Uterus (tissue), 4 donors: ENCODE results near the gene ERCC3. TPM values are rescaled to one million over a fixed set of nuclear protein-coding genes. Genes with fewer than 3 reads are reported as not detected.

Source experiments
- DNase-seq, 2 donors: peaks; one replicate each; pipeline ENCODE4 v3.0.0-alpha.2; 2019 to 2020
- H3K27ac ChIP-seq, 2 donors: fragments of 200-600 bp; sonication (generic); 1 replicate in 1 of 2; 2 replicates in 1 of 2; pipeline ENCODE4 v1.5.1; 2016 to 2018
- H3K27me3 ChIP-seq, 2 donors: fragments of 200-600 bp; sonication (generic); one replicate each; pipeline ENCODE4 v1.5.1; 2018 to 2019; ENCODE audit warnings: control low read depth in 1 of 2
- H3K36me3 ChIP-seq, 2 donors: fragments of 200-600 bp; sonication (generic); one replicate each; pipeline ENCODE4 v1.5.1; 2019; ENCODE audit warnings: control low read depth in 1 of 2
- H3K4me1 ChIP-seq, 2 donors: fragments of 200-600 bp; sonication (generic); one replicate each; pipeline ENCODE4 v1.5.1; 2018 to 2019; ENCODE audit warnings: control low read depth in 1 of 2
- H3K4me3 ChIP-seq, 2 donors: fragments of 200-600 bp; sonication (generic); 1 replicate in 1 of 2; 2 replicates in 1 of 2; pipeline ENCODE4 v1.5.1; 2018 to 2019; ENCODE audit warnings: mild to moderate bottlenecking in 1 of 2
- H3K9me3 ChIP-seq, 2 donors: fragments of 200-600 bp; sonication (generic); one replicate each; pipeline ENCODE4 v1.5.1; 2019; ENCODE audit warnings: control low read depth in 1 of 2
- CTCF ChIP-seq, 4 experiments: fragments of 200-600 bp in 2 of 4; fragments of 450-650 bp in 2 of 4; sonication (generic) in 2 of 4; IDR thresholded peaks; one replicate each; pipeline ENCODE4 v1.5.1; 2016 to 2019; ENCODE audit warnings: antibody characterized with exemption in 4 of 4, mild to moderate bottlenecking in 2 of 4, moderate library complexity in 1 of 4
- POLR2A ChIP-seq, 2 donors: fragments of 450-650 bp; IDR thresholded peaks; one replicate each; pipeline ENCODE4 v1.6.1; 2016; ENCODE audit warnings: antibody characterized with exemption in 2 of 2, mild to moderate bottlenecking in 1 of 2, moderate library complexity in 1 of 2
- intact Hi-C: fragments of 100-400 bp; cut with DNase I; formaldehyde crosslinking; loops from one replicate; pipeline ENCODE4 v1.15.1; 2023; ENCODE audit warnings: low total_unique reads
- total RNA-seq, 4 donors: library from RNA; depleted of rRNA in 3 of 4; stranded (reverse); fragments of >200 nt in 3 of 4; gene quantifications; one replicate each; pipeline versions ENCODE4 v1.1.0 to v1.2.4, GENCODE V29; 2014 to 2023
- donor health status: DM: yes; HTN: yes; CAD: no.

Gene ERCC3
- total RNA-seq, 4 donors from 2014 or later, result 47.6 to 153 (median 57.5) TPM

DNA sequence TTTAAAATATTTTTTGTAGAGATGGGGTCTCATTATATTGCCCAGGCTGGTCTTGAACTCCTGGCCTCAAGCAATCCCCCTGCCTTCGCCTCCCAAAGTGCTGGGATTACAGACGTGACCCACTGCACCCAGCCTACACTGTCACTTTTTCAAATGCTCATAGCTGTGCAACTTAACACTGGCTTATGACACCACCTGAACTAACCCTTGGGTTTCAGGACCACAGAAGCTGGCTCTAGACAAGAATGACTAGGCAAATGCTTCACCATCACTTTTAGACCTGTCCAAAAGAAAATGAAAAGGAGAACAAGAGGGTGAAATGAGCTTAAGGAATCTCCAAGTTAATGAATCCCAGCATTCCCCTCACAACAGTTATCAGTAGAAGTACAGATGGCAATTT lies 13.3 kb downstream of the ERCC3 start:
- H3K4me1 ChIP-seq, result no peaks in the 10 kb centered on the region
- TF ChIP-seq POLR2A (IDR thresholded peaks at IDR 0.05), result no peak
- no peak for TF ChIP-seq CTCF (IDR thresholded peaks at IDR 0.05)
- H3K4me3 ChIP-seq, result no peak overlapping the region
- H3K9me3 ChIP-seq, result no peaks in the 10 kb centered on the region
- no peaks in the 10 kb centered on the region for H3K27me3 ChIP-seq
- intact Hi-C loops, result no loop called here
- DNase-seq, result no peak
- no peaks in the 10 kb centered on the region for H3K36me3 ChIP-seq
- no peak overlapping the region for H3K27ac ChIP-seq

- no peak overlapping the region for H3K27ac ChIP-seq
- intact Hi-C loops, result no loop called here
- no peak overlapping the region for H3K4me3 ChIP-seq
- DNase-seq, result no peak
- H3K9me3 ChIP-seq, result no peaks in the 10 kb centered on the region
- H3K4me1 ChIP-seq, result no peaks in the 10 kb centered on the region
- H3K36me3 ChIP-seq, result no peaks in the 10 kb centered on the region
- no peak for TF ChIP-seq POLR2A (IDR thresholded peaks at IDR 0.05)
- H3K27me3 ChIP-seq, result no peaks in the 10 kb centered on the region
Observed at GRCh38 chr2:127279781-127280180, 14.2 kb downstream of the ERCC3 start.

DNA sequence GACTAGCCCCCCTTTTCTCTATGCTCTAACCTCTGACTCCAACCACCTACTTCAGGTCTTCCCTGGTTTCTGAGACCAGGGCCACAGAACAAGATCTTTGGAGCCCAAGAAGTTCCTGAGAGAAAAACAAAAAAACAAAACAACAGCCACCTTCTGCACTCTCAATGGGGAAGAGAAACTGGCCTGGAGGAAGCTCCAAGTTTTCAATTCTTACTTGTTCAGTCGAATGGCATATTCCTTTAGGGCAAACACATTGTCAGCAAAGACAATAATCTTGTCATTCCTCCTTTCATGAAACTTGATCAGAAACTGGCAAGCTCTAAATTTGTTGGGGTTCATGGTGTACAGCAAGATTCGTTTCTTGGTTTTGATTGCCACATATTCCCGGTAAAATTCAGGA lies 15.0 kb downstream of the ERCC3 start:
- Histone ChIP-seq H3K36me3 (no peaks in the 10 kb centered on the region), H3K27ac (no peak overlapping the region), H3K4me1 (no peaks in the 10 kb centered on the region), H3K9me3 (no peaks in the 10 kb centered on the region), H3K27me3 (no peaks in the 10 kb centered on the region), H3K4me3 (no peak overlapping the region)
- TF ChIP-seq POLR2A (IDR thresholded peaks at IDR 0.05), result no peak
- TF ChIP-seq CTCF (IDR thresholded peaks at IDR 0.05), result no peak
- intact Hi-C loops, result no loop called here
- no peak for DNase-seq

- Histone ChIP-seq H3K36me3 (no peaks in the 10 kb centered on the region), H3K4me3 (no peak overlapping the region), H3K4me1 (no peaks in the 10 kb centered on the region), H3K27ac (no peak overlapping the region), H3K27me3 (no peaks in the 10 kb centered on the region), H3K9me3 (no peaks in the 10 kb centered on the region)
- intact Hi-C loops, result no loop called here
- no peak for DNase-seq
- TF ChIP-seq POLR2A (IDR thresholded peaks at IDR 0.05) (no peak), CTCF (IDR thresholded peaks at IDR 0.05) (no peak)
Observed at GRCh38 chr2:127277028-127277427, 16.9 kb downstream of the ERCC3 start.

DNA sequence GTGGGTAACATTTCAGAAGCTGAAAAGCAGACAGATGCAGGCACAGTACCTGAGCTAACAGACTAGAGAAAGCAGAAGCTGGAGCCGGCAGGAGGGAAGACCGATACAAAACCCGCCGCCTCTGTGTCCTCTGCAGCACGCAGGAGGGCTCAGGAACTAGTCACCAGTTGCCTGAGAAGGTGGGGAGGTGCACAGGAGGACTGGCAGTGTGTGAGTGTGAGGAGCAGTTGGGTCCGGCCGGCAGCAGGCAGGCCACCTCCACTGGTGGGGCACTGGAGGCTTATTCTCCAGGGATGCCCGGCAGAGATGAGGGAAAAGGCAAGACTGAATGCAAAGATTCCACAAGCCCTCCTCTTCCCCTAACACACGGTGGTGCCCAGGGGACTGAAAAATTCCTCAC lies 18.2 kb downstream of the ERCC3 start:
- no peak overlapping the region for H3K4me3 ChIP-seq
- no peaks in the 10 kb centered on the region for H3K36me3 ChIP-seq
- no peak overlapping the region for H3K27ac ChIP-seq
- intact Hi-C loops, result no loop called here
- TF ChIP-seq CTCF (IDR thresholded peaks at IDR 0.05), result no peak
- no peak for TF ChIP-seq POLR2A (IDR thresholded peaks at IDR 0.05)
- H3K4me1 ChIP-seq, result no peaks in the 10 kb centered on the region
- no peaks in the 10 kb centered on the region for H3K9me3 ChIP-seq
- no peak for DNase-seq
- no peaks in the 10 kb centered on the region for H3K27me3 ChIP-seq

DNA sequence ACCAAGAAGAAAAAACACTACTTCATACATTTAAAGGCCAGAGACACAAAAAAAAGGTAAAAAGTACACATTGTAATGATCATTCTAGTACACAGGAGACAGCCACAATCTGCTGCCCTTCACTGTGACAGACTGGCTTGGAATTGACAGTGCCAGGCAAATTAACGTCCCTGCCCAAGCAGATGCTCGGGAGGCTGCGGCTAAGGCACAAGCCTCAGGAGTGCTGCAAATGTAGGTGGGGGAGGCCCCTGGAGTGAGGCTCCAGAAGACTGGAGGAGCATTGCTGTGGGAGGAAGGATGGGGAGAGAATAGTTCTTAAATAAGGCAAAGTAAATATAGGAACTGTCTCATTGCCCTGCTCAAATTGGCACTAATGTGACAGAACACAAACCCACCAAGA lies 18.6 kb downstream of the ERCC3 start:
- H3K36me3 ChIP-seq, result no peaks in the 10 kb centered on the region
- intact Hi-C loops, result no loop called here
- H3K4me3 ChIP-seq, result no peak overlapping the region

More for the DNA sequence above, 18.6 kb downstream of the ERCC3 start:
- no peak for TF ChIP-seq POLR2A (IDR thresholded peaks at IDR 0.05)
- TF ChIP-seq CTCF (IDR thresholded peaks at IDR 0.05), result no peak
- Histone ChIP-seq H3K4me1 (no peaks in the 10 kb centered on the region), H3K27ac (no peak overlapping the region), H3K27me3 (no peaks in the 10 kb centered on the region), H3K9me3 (no peaks in the 10 kb centered on the region)
- no peak for DNase-seq
